ENCODE results near the gene ARHGAP6. TPM values are rescaled to one million over a fixed set of nuclear protein-coding genes. Genes with fewer than 3 reads are reported as not detected.

ARHGAP6 gene
- total RNA-seq, 1 experiment from 2014 or later = 0.50 TPM

GRCh38 chrX:11180571-11180970 is 485.1 kb downstream of the ARHGAP6 start:
- no peak overlapping the region for H3K27ac Mint-ChIP-seq (ENCODE audit: unreplicated experiment)
- no peaks in the 10 kb centered on the region for H3K9me3 Mint-ChIP-seq (ENCODE audit: unreplicated experiment)
- H3K4me1 ChIP-seq = no peaks in the 10 kb centered on the region
- ChIA-PET POLR2A (no interaction called here), CTCF (no interaction called here)
- H3K36me3 ChIP-seq (ENCODE audit: control insufficient read depth, insufficient read depth, low read length) = no peaks in the 10 kb centered on the region
- H3K27me3 Mint-ChIP-seq (ENCODE audit: insufficient read depth, unreplicated experiment) = no peaks in the 10 kb centered on the region
- TF ChIP-seq CTCF (IDR thresholded peaks at IDR 0.05; ENCODE audit: insufficient read depth in 1 of 2, low read depth in 1 of 2, low read length in 1 of 2, severe bottlenecking in 1 of 2, unreplicated experiment in 1 of 2) = no peak
- H3K4me3 ChIP-seq (ENCODE audit: low read depth, low read length) = no peak overlapping the region
- intact Hi-C loops (cut with micrococcal nuclease; ENCODE audit: unreplicated experiment) = no loop called here
- no peak overlapping the region for H3K4me3 Mint-ChIP-seq (ENCODE audit: unreplicated experiment)
- no TSS peak for BruUV-seq (replicated peaks)
- H3K36me3 Mint-ChIP-seq (ENCODE audit: insufficient read depth, unreplicated experiment) = no peaks in the 10 kb centered on the region
- H3K4me1 Mint-ChIP-seq (ENCODE audit: low read depth, unreplicated experiment) = no peaks in the 10 kb centered on the region
- no peaks in the 10 kb centered on the region for H3K27me3 ChIP-seq (replicated peaks; ENCODE audit: control insufficient read depth, insufficient read depth, low read length)
- no peaks in the 10 kb centered on the region for H3K9me3 ChIP-seq
- no peak for DNase-seq

GRCh38 chrX:11172415-11172814 is 493.3 kb downstream of the ARHGAP6 start:
- Mint-ChIP-seq H3K9me3 (ENCODE audit: unreplicated experiment) (peaks cover 9% of the 10 kb centered on the region), H3K27me3 (ENCODE audit: insufficient read depth, unreplicated experiment) (no peaks in the 10 kb centered on the region), H3K36me3 (ENCODE audit: insufficient read depth, unreplicated experiment) (no peaks in the 10 kb centered on the region), H3K4me1 (ENCODE audit: low read depth, unreplicated experiment) (no peaks in the 10 kb centered on the region), H3K27ac (ENCODE audit: unreplicated experiment) (no peak overlapping the region), H3K4me3 (ENCODE audit: unreplicated experiment) (no peak overlapping the region)
- BruUV-seq (replicated peaks) = no TSS peak
- Histone ChIP-seq H3K9me3 (no peaks in the 10 kb centered on the region), H3K4me1 (no peaks in the 10 kb centered on the region), H3K36me3 (ENCODE audit: control insufficient read depth, insufficient read depth, low read length) (no peaks in the 10 kb centered on the region), H3K27me3 (replicated peaks; ENCODE audit: control insufficient read depth, insufficient read depth, low read length) (no peaks in the 10 kb centered on the region), H3K4me3 (ENCODE audit: low read depth, low read length) (no peak overlapping the region)
- no peak for TF ChIP-seq CTCF (IDR thresholded peaks at IDR 0.05; ENCODE audit: insufficient read depth in 1 of 2, low read depth in 1 of 2, low read length in 1 of 2, severe bottlenecking in 1 of 2, unreplicated experiment in 1 of 2)
- intact Hi-C loops (cut with micrococcal nuclease; ENCODE audit: unreplicated experiment) = no loop called here
- POLR2A ChIA-PET = no interaction called here
- DNase-seq = no peak
- CTCF ChIA-PET = no interaction called here

GRCh38 chrX:11171956-11172355 is 493.8 kb downstream of the ARHGAP6 start:
- no peaks in the 10 kb centered on the region for H3K4me1 ChIP-seq
- Mint-ChIP-seq H3K4me3 (ENCODE audit: unreplicated experiment) (no peak overlapping the region), H3K36me3 (ENCODE audit: insufficient read depth, unreplicated experiment) (no peaks in the 10 kb centered on the region), H3K4me1 (ENCODE audit: low read depth, unreplicated experiment) (no peaks in the 10 kb centered on the region), H3K27ac (ENCODE audit: unreplicated experiment) (no peak overlapping the region), H3K27me3 (ENCODE audit: insufficient read depth, unreplicated experiment) (no peaks in the 10 kb centered on the region), H3K9me3 (ENCODE audit: unreplicated experiment) (peaks cover 9% of the 10 kb centered on the region)
- ChIA-PET POLR2A (no interaction called here), CTCF (no interaction called here)
- no peaks in the 10 kb centered on the region for H3K36me3 ChIP-seq (ENCODE audit: control insufficient read depth, insufficient read depth, low read length)
- no peak for TF ChIP-seq CTCF (IDR thresholded peaks at IDR 0.05; ENCODE audit: insufficient read depth in 1 of 2, low read depth in 1 of 2, low read length in 1 of 2, severe bottlenecking in 1 of 2, unreplicated experiment in 1 of 2)
- H3K9me3 ChIP-seq = no peaks in the 10 kb centered on the region
- no peak overlapping the region for H3K4me3 ChIP-seq (ENCODE audit: low read depth, low read length)
- no peaks in the 10 kb centered on the region for H3K27me3 ChIP-seq (replicated peaks; ENCODE audit: control insufficient read depth, insufficient read depth, low read length)
- no TSS peak for BruUV-seq (replicated peaks)
- no peak for DNase-seq
- intact Hi-C loops (cut with micrococcal nuclease; ENCODE audit: unreplicated experiment) = no loop called here
